Activated B cell treated with CpG ODN at 0.5 μM for 24 hours (primary cell): ENCODE results near the gene ARID3A. TPM values are rescaled to one million over a fixed set of nuclear protein-coding genes. Genes with fewer than 3 reads are reported as not detected.
A peak's percentile ranks its signal among the peaks of the same experiment; 100 is the strongest.

Experiments used
- ATAC-seq: fragments of 200-7000 bp; cut with Tn5 transposase; one replicate; pipeline ENCODE4 v1.10.0; 2021; ENCODE audit warnings: low read depth, mild to moderate bottlenecking, moderate library complexity
- CTCF ChIA-PET: fragments of 350-600 bp; sonication (Branson Sonifier 250); formaldehyde crosslinking; loops from one replicate; lab custom pipeline; 2021; ENCODE audit warnings: antibody characterized with exemption; lab: Charles Lee
- POLR2A ChIA-PET: fragments of 350-600 bp; sonication (Branson Sonifier 250); formaldehyde crosslinking; loops from one replicate; lab custom pipeline; 2021; ENCODE audit warnings: antibody characterized with exemption; lab: Charles Lee
- DNase-seq: peaks from one replicate; pipeline ENCODE4 v3.0.0; 2022
- H3K27ac Mint-ChIP-seq: one replicate; pipeline ENCODE4 v1.8.0; 2020; ENCODE audit warnings: mixed read lengths
- H3K27me3 Mint-ChIP-seq: one replicate; pipeline ENCODE4 v1.8.0; 2021; ENCODE audit warnings: mixed read lengths
- H3K36me3 Mint-ChIP-seq: one replicate; pipeline ENCODE4 v1.8.0; 2021; ENCODE audit warnings: low read depth, mixed read lengths
- H3K4me1 Mint-ChIP-seq: one replicate; pipeline ENCODE4 v1.8.0; 2021; ENCODE audit warnings: mixed read lengths
- H3K4me3 Mint-ChIP-seq: one replicate; pipeline ENCODE4 v1.8.0; 2020; ENCODE audit warnings: mild to moderate bottlenecking, mixed read lengths
- H3K9me3 Mint-ChIP-seq: one replicate; pipeline ENCODE4 v1.8.0; 2020; ENCODE audit warnings: mixed read lengths
- CTCF ChIP-seq: fragments of 200-600 bp; IDR thresholded peaks from one replicate; pipeline ENCODE4 v1.8.0; 2022; ENCODE audit warnings: antibody characterized with exemption, mild to moderate bottlenecking
- intact Hi-C: fragments of 100-400 bp; cut with micrococcal nuclease; formaldehyde crosslinking; loops from one replicate; pipeline ENCODE4 v1.15.1; 2024
- total RNA-seq: library from RNA; stranded (reverse); gene quantifications from 2 replicates; pipeline ENCODE4 v1.2.3, GENCODE V29; 2022

Gene ARID3A
- total RNA-seq, 1 donor from 2014 or later: 74.9 TPM

GRCh38 chr19:1015782-1016646 is 90.2 kb downstream of the ARID3A start:
- Mint-ChIP-seq H3K4me1 (peaks cover 51% of the 10 kb centered on the region), H3K9me3 (no peaks in the 10 kb centered on the region), H3K27me3 (no peaks in the 10 kb centered on the region), H3K4me3 (no peak overlapping the region), H3K27ac (no peak overlapping the region), H3K36me3 (peaks cover 23% of the 10 kb centered on the region)
- no peak for TF ChIP-seq CTCF
- DNase-seq (no peak), ATAC-seq (no peak)
- intact Hi-C loops: no loop called here
- ChIA-PET CTCF (no interaction called here), POLR2A (interaction anchor here (0.6 to 1.1 kb wide), 6 partner anchors 10 to 163 kb away, joined by 3 to 7 read pairs (median 3); partner anchors contain the start of genes ARHGAP45 and CNN2)

GRCh38 chr19:1016647-1017114 is 90.8 kb downstream of the ARID3A start:
- POLR2A ChIA-PET: interaction anchor here (0.5 to 1.8 kb wide), 7 partner anchors 9 to 162 kb away, joined by 3 to 7 read pairs (median 3); partner anchors contain the start of genes ABCA7, ARHGAP45 and CNN2
- ATAC-seq (no peak), DNase-seq (no peak)
- peak overlapping the region; percentile 71 for H3K4me3 Mint-ChIP-seq
- H3K27ac Mint-ChIP-seq: peak overlapping the region; percentile 59
- no peaks in the 10 kb centered on the region for H3K9me3 Mint-ChIP-seq
- peaks cover 27% of the 10 kb centered on the region for H3K36me3 Mint-ChIP-seq
- H3K27me3 Mint-ChIP-seq: no peaks in the 10 kb centered on the region
- intact Hi-C loops: no loop called here
- peaks cover 57% of the 10 kb centered on the region for H3K4me1 Mint-ChIP-seq
- TF ChIP-seq CTCF: no peak
- CTCF ChIA-PET: no interaction called here

GRCh38 chr19:1017115-1017905 is 91.5 kb downstream of the ARID3A start:
- CTCF ChIA-PET: no interaction called here
- TF ChIP-seq CTCF: no peak
- DNase-seq (no peak), ATAC-seq (no peak)
- Mint-ChIP-seq H3K4me3 (peak overlapping the region; percentile 71), H3K27ac (peak overlapping the region; percentile 59), H3K9me3 (no peaks in the 10 kb centered on the region), H3K27me3 (no peaks in the 10 kb centered on the region), H3K4me1 (peaks cover 59% of the 10 kb centered on the region), H3K36me3 (peaks cover 24% of the 10 kb centered on the region)
- POLR2A ChIA-PET: interaction anchor here (0.5 to 1.8 kb wide), 7 partner anchors 9 to 204 kb away, joined by 3 to 7 read pairs (median 3); partner anchors contain the start of genes ABCA7 and CNN2
- intact Hi-C loops: no loop called here

GRCh38 chr19:1017906-1018305 is 92.1 kb downstream of the ARID3A start:
- H3K27ac Mint-ChIP-seq: no peak overlapping the region
- intact Hi-C loops: no loop called here
- no peaks in the 10 kb centered on the region for H3K9me3 Mint-ChIP-seq
- no peak for DNase-seq
- ChIA-PET CTCF (no interaction called here), POLR2A (interaction anchor here (0.6 to 1.8 kb wide), 3 partner anchors 8 to 204 kb away, joined by 3 to 7 read pairs (median 4); partner anchors contain the start of genes ABCA7 and CNN2)
- no peak for TF ChIP-seq CTCF
- H3K4me1 Mint-ChIP-seq: peaks cover 59% of the 10 kb centered on the region
- peak overlapping the region; percentile 71 for H3K4me3 Mint-ChIP-seq
- H3K36me3 Mint-ChIP-seq: peaks cover 24% of the 10 kb centered on the region
- H3K27me3 Mint-ChIP-seq: no peaks in the 10 kb centered on the region
- ATAC-seq: no peak
